Erythroblast (primary cell): ENCODE results near the gene ESRRA.

ENCODE experiments used
- GATA1 ChIP-seq: IDR thresholded peaks from 2 replicates; pipeline ENCODE4 v1.6.1; 2011; ENCODE audit warnings: low read depth, mild to moderate bottlenecking, control low read depth, low read length, moderate library complexity
- POLR2A ChIP-seq: IDR thresholded peaks from 2 replicates; pipeline ENCODE4 v1.6.1; 2011; ENCODE audit warnings: mild to moderate bottlenecking, low read length

DNA sequence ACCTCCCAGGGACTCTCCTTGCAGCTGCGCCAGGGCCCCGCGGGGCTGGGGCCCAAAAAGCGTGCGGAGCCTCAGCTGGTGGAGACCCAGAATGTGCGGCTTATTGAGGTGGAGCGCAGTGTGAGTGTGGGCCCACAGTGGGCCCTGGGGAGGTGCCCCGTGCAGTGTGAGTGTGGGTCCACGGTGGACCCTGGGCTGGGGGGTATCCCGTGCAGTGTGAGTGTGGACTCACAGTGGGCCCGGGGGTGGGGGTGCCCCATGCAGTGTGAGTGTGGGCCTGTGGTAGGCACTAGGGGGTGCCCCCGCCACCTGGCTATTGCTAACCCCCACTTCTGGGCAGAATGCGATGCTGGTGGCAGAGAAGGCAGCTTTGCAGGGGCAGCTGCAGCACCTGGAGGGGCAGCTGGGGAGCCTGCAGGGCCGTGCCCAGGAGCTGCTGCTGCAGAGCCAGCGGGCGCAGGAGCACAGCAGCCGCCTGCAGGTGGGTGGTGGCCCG lies 45.9 kb downstream of the ESRRA start:
- no peak for TF ChIP-seq POLR2A
- TF ChIP-seq GATA1: no peak
